T1000 (cell line): ENCODE data around the gene MLKL.
A peak's percentile ranks its signal among the peaks of the same experiment; 100 is the strongest.
"Not testable (repeated sequence)": the region's sequence is repeated elsewhere in the genome, so short reads cannot be mapped to it uniquely, and the experiment has no call there.

ENCODE experiments used
- DNase-seq: peaks from one replicate; lab custom pipeline; 2025; ENCODE audit warnings: mixed read lengths; lab: John Stamatoyannopoulos, UW

Gene MLKL

GRCh38 chr16:74699666-74700065 is 996 bp downstream of the MLKL start:
- no peak for DNase-seq

DNA sequence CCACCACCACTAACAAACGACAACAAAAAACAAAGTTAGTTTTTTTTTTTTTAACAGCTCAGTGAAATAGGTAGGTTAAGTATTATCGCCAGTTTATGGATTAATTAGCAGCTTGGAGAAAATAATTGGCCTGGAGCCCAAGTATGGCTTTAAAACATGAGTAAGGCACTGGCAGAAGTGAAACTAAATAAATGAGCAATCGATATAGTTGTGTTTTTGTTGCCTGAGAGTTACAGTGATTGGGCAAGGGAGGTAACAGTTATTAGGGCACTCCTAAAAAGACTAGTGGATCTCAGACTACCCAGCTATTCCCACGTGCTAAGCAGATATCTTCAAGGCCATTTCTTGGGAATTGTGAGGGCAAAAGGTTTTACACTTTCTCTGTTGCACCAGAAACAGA is 2.4 kb downstream of the MLKL start:
- DNase-seq, result no peak

DNA sequence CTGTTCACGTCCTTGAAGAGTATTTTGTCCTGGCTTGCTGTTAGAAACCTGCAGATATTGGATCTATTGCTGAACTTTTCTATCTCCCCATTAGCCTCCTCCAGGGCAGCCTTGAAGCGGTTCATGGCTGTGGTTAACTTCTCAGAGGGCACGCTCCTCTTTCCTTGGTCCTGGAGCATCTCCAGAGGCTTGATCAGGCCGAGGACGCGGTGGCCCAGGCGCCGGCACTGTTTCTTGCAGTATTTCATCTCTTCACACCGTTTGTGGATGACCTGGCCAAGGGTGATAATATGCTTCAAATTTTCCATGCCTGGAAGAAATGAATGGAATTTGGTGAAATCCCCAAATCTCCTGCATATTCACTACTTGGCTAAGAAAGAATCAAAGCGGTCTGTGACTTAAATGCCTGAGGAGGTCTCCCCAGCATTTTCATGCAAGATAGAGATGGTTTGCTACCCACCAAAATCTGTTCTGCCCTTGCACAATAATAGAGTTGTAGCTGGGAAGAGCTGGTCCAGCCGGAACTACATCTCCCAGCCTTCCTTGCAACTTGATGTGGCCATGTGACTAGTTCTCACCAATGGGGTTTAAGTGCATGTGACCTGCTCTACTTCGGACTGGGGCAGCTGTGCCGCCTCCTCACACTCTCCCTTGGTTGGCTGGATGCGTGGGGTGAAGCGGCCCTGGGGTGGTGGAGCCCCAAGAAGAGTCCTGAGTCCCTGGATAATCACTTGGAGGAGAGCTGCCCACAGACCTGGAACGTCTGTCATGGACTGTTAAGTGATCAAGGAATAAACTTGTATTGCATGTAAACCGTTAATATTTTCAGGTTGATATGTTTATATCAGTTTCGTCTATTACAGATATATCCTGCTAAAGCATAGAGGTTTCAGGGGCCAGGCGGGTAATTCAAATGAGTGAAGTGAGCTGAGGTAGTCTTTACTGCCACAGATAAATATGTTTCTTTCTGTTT is 4.9 kb downstream of the MLKL start:
- peak; percentile 55 for DNase-seq

- DNase-seq, result no peak
Observed at GRCh38 chr16:74691093-74691855, 9.4 kb downstream of the MLKL start.

GRCh38 chr16:74682556-74682955 is 18.1 kb downstream of the MLKL start:
- DNase-seq, result no peak

GRCh38 chr16:74680681-74681080 is 20.0 kb downstream of the MLKL start:
- no peak for DNase-seq

DNA sequence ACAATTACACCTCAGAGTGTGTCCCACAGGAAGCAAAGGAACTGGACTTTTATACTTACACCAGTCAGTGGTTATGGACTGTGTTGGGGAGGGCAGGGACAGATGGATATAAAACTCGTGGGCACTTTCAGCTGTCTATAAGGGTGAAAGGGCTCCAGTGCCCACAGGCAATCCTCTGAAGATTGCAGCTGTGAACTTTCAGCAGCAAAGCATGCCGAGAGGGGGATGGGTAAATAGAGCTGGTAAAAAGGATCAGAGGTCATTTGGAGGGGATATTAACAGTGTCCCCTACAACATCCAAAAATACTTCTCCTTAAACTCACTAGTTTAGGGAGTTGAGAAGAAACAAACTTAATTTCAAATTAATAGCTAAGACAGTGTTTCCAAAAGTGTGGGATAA is 20.7 kb downstream of the MLKL start:
- no peak for DNase-seq

GRCh38 chr16:74677868-74678267 is 22.8 kb downstream of the MLKL start:
- no peak for DNase-seq

- no peak for DNase-seq
Observed at GRCh38 chr16:74673876-74674275, 26.8 kb downstream of the MLKL start.

- not testable (repeated sequence) for DNase-seq
Observed at GRCh38 chr16:74668877-74669276, 31.8 kb downstream of the MLKL start.

DNA sequence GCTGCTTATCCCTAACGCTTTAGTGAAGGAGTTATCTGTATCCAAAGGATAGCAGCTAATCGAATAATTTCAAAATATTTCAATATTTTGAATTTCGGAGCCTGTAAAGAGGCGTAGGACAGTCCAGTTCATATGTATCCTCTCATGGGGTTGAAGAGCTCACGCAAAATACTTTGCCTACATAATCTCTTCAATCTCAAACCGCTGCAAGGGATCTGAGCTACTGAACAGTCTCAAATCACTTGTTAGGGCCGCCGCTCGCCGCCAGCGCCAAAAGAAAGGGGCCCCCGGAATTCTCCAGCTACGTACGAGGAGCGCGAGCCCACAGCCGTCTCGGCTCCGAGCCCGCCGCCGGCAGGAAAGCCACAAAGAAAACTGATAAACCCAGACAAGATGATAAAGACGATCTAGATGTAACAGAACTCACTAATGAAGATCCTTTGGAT is 33.4 kb downstream of the MLKL start:
- DNase-seq, result no peak

- peak; percentile 92 for DNase-seq
Observed at GRCh38 chr16:74666425-74667254, 34.0 kb downstream of the MLKL start, which contains the start of gene RFWD3. TSS of gene RFWD3 (minus strand) at chr16:74666877. CDS start at chr16:74661449, 5,428 bp downstream.

GRCh38 chr16:74666010-74666421 is 34.6 kb downstream of the MLKL start:
- DNase-seq, result no peak

- no peak for DNase-seq
Observed at GRCh38 chr16:74661064-74661463, 39.6 kb downstream of the MLKL start.

DNA sequence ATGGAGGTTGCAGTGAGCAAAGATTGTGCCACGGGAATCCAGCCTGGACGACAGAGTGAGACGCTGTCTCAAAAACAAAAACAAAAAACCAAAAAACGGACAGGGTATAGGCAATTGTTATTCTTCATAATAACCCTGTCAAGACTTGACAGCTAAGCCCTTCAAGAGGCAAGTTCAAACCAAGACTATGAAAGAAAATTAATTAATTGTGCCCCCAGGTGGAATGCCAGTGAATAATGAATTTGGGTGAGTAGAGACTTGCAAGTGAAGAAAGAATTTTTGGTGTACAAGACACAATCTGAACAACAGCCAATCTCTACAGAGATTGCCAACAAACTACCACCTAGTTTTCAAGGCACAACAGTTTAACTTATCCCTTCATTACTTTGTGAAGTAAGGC is 40.3 kb downstream of the MLKL start:
- DNase-seq, result no peak

DNA sequence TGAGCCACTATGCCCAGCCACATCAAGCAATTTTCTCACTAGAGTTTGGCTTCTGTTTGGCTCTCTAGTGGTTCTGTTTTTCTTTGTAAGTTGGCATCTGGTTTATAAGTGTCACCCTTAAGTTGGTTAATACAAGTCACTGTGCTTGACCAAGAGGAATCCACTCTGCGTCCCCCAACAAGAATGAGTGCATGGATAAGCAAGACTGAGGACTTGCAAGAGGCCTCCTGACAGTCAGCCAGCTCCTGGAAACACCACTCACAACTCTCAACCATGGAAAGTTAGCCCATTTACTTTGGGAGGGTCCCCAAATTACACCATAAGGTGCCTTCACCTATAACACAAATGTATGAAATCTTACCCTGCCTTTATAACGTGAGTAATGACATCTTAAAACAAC is 41.6 kb downstream of the MLKL start:
- DNase-seq, result no peak

GRCh38 chr16:74657870-74658642 is 42.6 kb downstream of the MLKL start:
- DNase-seq, result no peak

GRCh38 chr16:74654536-74655050 is 46.1 kb downstream of the MLKL start:
- DNase-seq, result no peak

GRCh38 chr16:74652883-74653282 is 47.8 kb downstream of the MLKL start:
- DNase-seq, result not testable (repeated sequence)

DNA sequence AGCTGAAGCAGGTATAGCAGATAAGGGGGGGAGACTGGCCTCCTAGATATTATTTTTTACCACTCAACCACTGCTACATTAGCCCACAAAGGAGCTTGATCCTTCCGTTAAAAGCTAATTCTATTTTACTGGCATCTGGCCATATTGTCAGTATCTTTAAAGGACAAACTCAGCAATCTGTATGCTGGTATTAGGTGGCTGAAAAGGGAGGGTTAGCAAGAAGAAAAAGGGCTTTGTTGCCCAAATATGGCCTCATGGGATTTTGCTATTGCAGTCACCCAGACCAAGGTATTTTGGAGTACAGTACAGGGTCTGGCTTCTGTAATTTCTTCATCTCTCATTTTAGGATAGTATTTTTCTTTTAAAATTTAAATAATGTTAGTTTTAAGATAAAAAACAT is 48.4 kb downstream of the MLKL start:
- DNase-seq, result no peak

GRCh38 chr16:74651841-74652240 is 48.8 kb downstream of the MLKL start:
- no peak for DNase-seq
